ENCODE results near the gene CDK14.

CDK14 gene

DNA sequence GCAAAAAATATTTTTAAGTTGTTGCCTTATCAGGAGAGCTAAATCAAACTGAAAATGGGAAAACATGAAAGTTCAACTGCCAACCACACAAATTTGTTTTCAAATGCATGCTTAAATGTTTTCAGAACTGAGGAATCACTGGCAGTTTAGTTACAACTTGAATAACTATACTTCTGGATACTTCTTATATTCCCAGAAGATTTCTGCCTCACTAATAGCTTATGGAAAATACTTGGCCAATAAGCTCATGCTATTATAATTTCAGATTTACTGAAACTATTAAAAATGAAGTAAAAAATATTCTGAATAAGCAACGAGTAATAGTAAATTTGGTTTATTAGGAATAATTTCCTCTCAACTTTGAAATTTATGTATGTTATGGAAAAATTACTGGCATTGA lies 222.2 kb downstream of the CDK14 start:
- no peak for DNase-seq

DNA sequence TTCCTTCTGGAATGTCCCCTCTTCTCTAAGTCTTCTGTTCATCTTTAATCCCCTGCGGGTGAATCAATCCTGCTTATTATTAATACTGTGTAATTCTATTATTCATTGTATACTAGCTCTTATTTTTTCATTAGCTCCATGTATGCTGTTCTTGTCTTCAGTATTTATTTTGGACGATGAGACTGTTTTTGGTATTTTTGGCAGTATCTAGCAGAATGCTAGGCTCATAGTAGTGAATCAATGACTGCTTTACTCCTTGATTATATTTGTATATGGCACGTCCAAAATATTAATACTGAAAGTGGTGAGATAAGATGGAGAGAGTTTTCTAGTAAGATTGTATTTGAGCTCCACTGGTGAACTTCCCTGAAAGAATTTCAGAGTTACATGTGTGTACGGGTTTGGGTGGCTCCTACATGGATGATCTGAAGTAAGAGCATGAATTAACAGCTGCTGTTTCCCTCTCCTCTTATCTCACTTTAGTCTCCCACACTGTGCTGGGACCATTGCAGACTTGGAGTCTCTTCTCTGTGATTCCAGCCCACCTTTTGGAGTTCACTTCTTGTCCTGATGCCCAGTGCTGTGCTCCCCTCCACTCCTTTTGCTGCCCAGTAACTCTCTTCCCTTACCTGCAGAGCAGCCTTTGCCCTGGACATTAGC lies 226.0 kb downstream of the CDK14 start:
- DNase-seq, result no peak

DNA sequence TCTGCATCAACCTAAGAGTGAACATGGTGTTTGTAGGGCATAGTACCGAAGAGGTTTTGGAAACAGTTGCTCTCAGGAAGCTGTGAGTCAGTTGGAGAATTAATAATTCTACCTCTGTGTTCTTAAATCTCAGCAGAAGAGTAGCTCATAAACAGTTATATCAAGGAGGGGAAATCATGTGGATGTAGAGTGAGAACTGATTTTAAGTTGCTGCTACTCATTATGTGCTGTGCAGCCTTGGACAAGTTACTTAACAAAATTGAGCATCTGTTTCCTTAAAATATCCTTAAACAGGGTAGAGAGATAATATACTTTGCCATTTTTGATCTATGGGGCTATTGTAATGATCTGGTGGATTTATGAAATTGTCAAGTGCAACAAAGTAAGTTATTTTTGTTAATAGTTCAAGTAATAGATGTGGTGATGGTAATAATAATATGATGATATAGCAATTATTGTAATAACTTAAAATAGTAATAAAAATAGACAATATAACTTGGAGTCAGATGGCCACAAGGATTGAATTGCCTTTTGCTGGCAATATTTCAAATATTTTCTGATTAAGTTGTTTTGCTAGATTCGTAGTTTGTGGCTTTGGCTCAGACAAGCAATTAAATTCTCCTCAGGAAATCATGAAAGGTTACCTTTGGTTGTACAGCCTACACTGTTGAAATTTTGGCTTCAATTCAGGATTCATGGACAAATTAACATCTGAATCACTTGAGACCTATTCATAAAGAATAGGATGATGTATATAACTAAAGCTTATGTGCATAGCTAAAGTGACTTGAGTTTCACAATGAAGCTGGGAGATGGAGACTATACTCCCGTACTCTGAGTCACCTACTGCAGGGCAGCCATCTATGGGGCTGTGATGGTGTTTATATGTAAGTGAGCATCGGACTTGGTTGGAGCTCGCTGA lies 228.5 kb downstream of the CDK14 start:
- no peak for DNase-seq

DNA sequence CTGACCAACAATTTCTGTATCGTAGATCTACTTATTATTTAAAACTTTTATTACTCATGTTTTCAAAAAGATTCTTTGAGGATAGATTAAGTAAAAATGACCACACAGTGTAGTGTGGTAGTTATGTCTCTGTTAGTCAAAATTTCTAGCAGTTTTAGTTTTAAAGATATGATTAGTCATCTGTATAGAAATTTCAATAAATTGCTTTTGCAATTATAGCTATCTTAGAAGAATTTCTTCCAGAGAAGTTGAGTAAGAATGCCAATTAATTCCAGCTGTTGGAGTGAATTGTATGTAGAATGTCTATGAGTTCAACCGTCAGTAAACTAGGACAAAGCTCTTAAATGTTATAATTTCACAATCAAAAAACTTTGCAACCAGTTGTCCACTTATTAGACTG lies 229.7 kb downstream of the CDK14 start:
- DNase-seq, result no peak

DNA sequence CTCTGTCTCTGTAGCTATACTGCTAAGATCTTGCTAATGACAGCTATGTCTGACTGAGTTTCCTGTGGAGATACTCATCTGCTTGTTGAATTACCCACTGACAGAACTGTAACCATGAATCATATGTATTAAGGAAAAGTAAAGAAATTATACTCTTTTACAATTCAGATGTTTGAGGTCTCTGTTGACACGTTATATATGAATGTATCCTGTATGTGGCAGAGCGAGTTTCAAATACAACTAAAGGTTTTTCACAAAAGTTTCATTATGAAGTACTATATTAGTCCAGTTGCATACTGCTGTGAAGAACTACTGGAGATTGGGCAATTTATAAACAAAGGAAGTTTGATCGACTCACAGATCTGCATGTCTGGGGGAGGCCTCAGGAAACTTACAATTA lies 232.5 kb downstream of the CDK14 start:
- no peak for DNase-seq

DNA sequence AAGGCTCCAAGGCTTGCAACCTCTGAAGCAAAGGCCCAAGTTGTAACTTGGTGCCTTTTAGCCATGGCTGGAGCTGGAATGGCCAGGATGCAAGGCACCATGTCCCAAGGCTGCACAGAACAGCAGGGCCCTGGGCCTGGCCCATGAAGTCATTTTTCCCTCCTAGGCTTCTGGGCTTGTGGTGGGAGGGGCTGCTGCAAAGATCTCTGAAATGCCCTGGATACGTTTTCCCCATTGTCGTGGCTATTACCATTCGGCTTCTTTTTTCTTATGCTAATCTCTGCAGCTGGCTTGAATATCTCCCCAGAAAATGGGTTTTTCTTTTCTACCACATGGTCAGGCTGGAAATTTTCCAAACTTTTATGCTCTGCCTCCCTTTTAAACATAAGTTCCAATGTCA lies 234.2 kb downstream of the CDK14 start:
- DNase-seq, result no peak

DNA sequence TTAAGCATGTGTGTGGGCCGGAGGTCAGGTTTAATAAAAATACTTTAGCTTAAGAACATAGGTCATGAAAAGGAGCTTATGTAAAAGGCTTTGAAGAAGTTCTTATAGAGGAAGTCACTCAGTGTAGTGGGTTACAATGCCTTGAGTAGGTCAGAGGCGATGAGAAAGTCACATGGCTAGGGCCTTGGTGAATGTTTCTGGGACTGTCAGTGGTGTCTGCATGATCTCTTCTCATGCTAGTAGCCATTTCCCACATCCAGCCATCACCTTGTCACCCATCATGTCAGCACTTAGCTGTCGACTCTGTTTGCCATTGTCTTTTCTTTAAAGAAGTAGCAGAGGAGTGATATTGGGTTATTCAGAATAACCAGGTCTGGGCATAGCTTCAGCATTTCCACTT lies 236.6 kb downstream of the CDK14 start:
- DNase-seq, result no peak

DNA sequence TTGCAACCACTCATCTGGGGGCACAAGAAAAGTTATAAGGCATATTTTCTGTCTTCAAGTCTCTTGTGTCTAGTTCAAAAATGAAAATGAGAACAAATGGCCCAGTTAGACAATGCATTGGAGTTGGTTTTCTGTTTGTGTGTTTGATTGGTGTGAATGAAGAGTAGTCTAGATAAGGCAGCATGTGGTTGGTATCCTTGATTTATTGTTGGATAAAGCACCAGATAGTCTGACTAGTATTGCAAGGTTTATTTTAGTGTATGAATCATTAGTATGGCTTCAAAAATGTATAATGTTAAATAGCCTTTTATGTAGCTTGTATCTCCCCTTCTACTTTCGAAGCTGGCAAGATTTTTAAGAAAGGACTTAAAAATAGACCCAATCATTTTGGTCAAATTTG lies 237.3 kb downstream of the CDK14 start:
- no peak for DNase-seq

DNA sequence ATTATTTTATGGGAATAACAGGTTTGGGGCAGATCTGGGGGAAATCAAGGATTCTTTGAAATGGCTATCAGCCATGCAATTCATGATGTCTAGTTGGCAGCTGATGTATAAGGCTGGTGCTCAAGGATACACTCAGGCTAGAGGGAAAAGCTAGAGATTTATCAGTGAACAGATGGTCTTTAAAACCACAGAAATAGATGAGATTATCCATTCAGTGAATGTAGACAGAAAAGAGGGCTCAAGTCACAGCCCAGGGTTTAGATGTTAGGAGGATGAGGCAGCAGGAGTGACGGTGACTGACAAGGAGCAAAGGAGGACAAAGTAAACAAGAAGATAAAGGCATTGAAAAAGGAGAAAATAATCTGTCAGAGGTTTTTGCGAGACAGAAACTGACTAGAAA lies 238.7 kb downstream of the CDK14 start:
- DNase-seq, result no peak

DNA sequence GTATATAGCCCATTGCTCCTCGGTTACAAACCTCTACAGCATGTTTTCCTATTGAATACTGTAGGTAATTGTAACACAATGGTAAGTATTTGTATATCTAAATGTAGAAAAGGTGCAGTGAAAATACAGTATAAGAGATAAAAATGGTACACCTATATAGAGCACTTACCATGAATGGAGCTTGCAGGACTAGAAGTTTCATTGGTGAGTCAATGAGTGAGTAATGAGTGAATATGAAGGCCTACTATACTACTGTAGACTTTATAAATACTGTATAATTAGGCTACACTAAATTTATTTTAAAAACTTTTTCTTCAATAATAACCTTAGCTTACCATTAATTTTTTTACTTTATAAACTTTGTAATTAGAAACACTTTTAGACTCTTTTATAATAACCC lies 239.7 kb downstream of the CDK14 start:
- DNase-seq, result no peak

DNA sequence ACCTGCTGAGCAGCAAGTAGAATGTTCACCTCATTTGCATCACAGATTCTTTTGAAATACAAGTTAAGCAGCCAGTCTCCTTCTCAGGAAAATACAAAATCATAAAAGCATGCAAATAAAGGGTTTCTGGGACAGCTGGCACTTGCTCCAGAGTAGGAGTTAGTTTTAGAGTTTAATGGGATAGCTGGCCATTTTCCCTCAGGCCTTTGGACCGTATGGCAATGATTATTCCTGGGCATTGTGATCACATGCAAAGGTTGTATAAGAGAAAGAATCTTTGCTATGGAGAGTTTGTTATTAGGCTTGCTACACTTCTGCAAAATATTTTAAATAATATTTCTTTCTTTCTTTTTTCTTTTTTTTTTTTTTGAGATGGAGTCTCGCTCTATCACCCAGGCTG lies 240.8 kb downstream of the CDK14 start:
- no peak for DNase-seq

DNA sequence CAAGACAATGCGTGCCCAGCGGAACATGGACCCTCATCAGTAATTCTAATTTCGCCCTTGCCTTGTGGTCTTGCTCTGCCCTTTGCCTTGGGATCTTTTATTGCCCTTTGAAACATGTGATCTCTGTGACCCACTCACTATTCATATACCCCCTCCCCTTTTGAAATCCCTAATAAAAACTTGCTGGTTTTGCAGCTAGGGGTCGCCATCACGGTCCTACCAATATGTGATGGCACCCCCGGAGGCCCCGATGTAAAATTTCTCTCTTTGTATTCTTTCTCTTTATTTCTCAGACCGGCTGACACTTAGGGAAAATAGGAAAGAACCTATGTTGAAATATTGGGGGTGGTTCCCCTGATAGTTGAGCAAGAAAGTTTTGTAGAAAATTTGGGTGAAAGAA lies 242.7 kb downstream of the CDK14 start:
- no peak for DNase-seq

DNA sequence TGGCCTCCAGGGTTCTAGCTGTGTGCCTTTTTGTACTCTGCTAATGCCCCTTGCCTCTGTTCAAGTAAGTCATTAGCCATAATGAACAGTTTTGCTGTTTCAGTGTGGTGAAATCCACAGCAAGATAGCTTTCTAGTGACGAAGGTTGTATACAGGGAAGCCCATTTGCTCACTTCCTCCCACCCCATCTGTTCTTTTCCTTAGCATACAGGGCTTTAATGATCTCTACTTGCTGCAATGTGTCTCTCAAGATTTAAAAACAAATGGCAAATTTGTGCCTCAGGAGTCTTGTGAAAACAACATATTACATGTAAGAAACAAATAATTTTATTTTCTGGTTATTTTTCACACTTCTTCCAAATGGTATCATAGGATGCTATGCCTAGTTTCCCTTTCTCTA lies 243.2 kb downstream of the CDK14 start:
- no peak for DNase-seq

DNA sequence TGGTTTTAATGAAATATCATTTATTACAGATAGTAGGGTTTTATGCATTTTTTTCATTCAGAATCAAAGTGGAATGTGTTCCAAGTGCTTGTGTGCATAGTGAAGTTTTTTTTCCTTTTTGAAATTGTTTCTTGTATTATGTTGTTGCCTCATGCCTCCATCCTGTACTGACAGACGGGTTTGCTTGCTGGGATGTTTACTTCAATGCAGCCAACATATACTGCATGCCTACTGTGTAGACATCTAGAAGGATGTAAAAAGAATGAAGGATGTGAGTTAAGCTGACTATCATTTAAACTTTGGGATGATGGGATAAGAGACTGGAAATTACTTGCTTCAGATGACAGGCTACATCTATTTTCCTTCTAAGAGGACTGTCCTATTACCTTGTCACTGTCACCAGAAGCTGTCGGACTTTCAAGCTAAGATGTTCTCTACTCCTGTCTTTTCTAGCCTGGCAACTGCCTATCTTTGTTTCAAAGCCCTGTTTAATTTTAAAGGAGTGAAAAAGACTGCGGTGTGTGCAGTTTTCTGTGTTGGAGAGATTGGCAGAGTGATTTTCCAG lies 243.7 kb downstream of the CDK14 start:
- no peak for DNase-seq

DNA sequence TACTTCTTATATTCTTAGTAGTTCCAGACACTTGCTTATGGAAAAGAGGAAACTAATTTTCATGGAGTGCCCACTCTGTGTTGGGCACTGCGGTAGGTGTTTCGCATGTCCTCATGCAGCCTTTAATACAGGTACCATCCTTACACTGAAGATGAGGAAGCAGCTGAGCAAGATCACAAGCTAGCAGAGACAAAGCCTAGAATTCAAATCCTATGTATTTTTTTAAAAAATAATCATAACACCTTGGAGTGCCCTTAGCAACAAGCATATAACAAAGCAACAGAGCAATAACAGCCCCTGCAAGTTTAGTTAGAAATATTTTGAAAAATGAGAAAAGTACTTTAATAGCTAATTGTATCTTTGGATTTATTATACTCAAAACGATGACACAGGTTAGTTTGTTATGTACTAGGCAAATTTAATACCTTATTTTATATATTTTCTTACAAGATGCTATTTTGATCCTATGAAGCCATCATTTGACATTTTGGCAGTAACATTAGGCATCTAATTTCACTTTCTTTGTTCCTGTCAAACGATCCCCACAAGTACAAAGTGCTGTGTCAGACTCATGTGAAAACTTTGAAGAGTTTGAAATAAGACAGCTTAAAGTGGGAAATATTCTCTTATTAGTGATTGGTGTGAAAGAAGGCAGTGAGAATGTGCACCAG lies 245.8 kb downstream of the CDK14 start:
- DNase-seq, result no peak

DNA sequence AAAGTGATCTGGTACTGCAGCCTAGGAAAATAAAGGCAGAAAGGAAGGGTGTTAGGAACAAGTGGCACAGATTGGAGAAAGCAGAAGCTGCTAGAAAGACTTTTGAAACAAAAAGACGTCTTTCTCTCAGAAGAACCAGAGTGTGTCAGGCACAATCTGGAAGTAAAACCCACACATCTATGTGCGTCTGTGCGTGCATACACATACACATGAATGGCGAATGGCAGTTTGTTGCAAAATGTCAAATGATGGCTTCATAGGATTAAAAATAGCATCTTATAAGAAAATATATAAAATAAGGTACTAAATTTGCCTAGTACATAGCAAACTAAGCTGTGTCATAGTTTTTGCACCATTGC lies 246.3 kb downstream of the CDK14 start:
- no peak for DNase-seq

DNA sequence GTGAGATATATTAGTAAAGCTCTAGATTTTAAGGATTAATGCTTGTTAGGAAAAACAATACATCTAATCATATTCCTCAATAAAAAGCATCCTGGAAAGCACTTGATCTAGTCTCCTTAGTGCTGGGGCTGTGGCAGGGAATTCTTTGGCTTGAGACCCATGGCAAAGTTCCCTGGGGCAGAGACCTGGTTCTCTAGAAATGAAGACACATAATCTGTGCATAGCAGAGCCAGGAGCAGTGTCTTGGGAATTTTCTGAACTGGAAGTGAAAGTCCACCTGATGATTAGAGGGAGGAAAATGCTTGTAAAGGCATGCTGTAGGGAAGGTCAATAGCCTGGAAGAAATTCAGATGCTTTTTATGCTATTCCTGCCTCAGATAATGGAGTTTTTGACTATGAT lies 247.4 kb downstream of the CDK14 start:
- no peak for DNase-seq

DNA sequence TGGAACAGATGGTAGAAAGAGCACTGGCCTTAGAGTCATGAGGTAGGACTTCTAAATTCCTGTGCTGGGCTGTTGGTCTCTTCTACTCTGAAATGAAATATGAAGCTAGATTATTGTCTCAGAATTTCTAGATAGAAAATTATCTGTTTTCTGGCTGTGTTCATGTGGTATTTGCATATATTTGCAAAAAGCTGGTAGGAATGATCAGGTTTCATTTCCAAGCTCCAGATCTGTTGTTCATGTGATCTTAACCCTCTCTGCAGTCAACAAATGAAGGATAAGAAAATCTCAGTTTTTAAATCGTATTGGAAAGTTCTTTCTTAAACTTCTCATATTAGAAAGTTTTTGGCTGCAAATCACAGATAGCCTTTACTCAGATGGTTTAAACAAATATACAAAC lies 248.3 kb downstream of the CDK14 start:
- no peak for DNase-seq

DNA sequence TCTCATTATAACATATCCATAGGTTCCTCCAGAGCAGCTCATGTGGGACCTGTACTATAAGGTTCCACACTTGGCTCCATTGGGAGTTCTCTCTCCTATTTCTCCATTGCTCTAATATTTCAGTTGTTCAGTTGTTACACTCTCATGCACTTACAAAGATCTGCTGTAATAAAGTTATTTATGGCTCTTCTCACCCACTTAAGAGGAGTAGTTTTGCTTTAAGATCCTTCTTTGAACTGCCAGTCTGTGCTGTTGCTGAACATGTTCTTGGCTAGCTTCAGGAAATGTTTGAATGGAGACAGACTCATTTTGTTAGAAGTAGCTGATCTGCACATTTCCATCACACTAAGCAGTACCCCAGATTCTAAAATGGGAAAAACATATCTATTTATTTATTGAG lies 250.1 kb downstream of the CDK14 start:
- DNase-seq, result no peak

DNA sequence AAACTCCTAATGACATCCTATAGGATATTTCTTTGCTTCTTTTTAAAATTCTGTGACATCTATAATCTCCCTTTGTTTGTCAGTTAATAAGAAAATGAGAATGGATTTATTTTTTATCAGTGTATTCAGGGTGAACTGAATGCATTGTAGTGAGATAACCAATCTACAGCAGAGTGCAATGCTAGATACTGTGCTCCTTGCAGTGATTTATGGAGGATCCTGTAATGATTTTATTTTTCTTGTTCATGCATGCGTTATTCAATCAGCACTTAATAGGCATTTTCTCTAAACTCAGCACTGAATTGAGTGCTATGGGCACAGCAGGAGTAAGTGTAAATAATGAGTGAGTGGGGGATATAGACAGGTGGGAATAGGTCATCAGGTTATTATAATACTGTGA lies 253.9 kb downstream of the CDK14 start:
- DNase-seq, result no peak

DNA sequence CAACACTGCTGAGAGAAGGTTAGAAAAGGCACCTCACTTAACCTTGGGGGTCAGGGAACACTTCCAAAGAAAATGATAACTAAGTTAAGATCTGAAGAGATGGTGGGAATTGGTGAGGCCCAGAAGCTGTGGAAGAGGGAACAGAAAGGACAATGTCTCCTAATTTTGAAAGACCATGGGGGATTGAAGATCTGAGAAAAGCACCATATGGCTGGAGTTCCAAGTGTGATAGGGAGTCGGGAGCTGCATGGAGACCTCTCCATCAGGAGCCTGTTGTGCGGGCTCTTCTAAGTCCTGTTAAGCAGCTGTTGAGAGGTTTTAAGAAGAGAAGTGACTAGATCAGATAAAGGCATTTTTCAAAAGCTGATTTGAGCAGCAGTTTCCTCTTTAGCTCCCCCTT lies 254.3 kb downstream of the CDK14 start:
- DNase-seq, result no peak

DNA sequence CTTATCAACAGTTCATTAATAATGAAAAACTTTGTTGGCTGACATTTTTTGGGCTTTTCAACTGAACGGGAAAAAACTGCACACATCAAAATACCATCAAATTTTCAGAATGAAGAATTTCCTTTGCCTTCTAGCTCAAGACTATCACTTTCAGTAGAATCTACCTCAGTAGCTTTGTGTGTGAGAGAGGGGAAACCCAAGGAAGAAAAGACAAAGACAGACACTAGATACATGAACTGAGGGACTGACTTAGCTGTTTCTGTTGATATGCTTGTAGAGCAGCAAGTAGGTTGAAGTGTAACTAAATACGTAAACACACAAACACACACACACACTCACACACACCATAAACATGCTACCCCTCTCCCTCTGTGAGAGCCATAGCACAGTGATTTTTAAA lies 257.1 kb downstream of the CDK14 start:
- DNase-seq, result no peak

DNA sequence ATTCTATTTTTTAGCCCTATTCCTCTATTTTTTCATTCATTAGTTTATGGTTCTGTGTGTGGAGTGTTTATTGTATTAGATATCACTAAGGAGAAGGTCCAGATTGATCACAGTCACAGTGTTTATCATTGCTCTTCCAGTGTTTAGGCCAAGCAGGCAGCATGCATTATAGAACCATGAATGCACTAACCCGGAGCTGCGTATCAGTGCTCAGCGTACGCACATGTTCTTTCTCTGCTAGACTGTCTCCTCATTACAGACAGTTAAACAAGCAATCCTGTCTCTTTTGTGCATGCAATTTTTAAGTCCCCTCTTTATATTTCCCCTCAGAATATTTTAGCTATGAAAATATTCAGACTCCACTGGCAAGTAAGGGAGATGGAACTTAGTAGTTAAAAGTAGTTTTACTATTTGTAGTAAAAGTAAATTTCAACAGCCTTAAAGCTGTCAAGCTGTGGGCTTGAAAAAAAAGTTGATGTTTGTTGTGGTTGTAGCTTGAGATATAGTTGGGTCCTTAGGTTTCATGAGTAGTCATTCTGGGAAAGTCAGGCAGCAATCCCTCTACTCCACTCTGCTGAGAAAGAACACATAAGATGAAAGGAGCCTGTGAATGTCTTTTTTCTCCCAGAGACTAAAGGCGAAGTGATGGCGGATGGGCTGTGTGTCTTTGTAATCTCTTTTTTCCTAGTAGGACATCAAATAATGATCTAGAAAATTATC lies 260.4 kb downstream of the CDK14 start:
- no peak for DNase-seq
